HepG2 (cell line): Measurements from ENCODE around the gene PAQR6. TPM values are rescaled to one million over a fixed set of nuclear protein-coding genes. Genes with fewer than 3 reads are reported as not detected.

Source experiments
- ATAC-seq: fragments of 200-7000 bp; cut with Tn5 transposase; 3 replicates; pipeline ENCODE4 v1.9.1; 2020; ENCODE audit warnings: mild to moderate bottlenecking, moderate library complexity
- BruUV-seq: library from RNA; stranded (reverse); fragments of 400-500 nt; replicated peaks from 2 replicates; lab custom pipeline; 2021; lab: Mats Ljungman, UMichigan
- CTCF ChIA-PET: fragments of 300-600 bp; formaldehyde crosslinking; extraction: SDS; loops from one replicate; lab custom pipeline; 2021; ENCODE audit warnings: low total read pairs, inconsistent platforms, low intra/inter-chr PET ratio; lab: Yijun Ruan, JAX
- POLR2A ChIA-PET: fragments of 350-600 bp; sonication (Branson Sonifier 250); formaldehyde crosslinking; loops from one replicate; lab custom pipeline; 2020; ENCODE audit warnings: antibody characterized with exemption, inconsistent platforms; lab: Yijun Ruan, JAX
- DNase-seq: peaks from one replicate; pipeline ENCODE4 v3.0.0-alpha.2; 2015; ENCODE audit warnings: low spot score
- FAIRE-seq: peaks from 3 replicates; lab custom pipeline; 2011; peaks lifted over from hg19 to GRCh38; lab: Jason Lieb, UNC
- H2AFZ ChIP-seq: one replicate; pipeline ENCODE4 v1.6.1; 2011; ENCODE audit warnings: low read length, inconsistent platforms
- H3K27ac ChIP-seq: fragments of 300-600 bp; 3 replicates; pipeline ENCODE4 v1.8.0; 2011; ENCODE audit warnings: mixed run types, mild to moderate bottlenecking, mixed read lengths, low read length, inconsistent platforms; ENCODE audit not compliant: insufficient read depth; ENCODE audit errors: extremely low read length
- H3K27me3 ChIP-seq, 2 experiments: fragments of 200-600 bp in 1 of 2; 2 replicates in 1 of 2; 3 replicates in 1 of 2; pipeline versions ENCODE4 v1.6.0 to v1.8.0; 2011; ENCODE audit warnings: low read length in 2 of 2, mild to moderate bottlenecking in 2 of 2, moderate library complexity in 2 of 2, inconsistent platforms in 1 of 2; ENCODE audit not compliant: insufficient read depth in 2 of 2, control insufficient read depth in 1 of 2
- H3K36me3 ChIP-seq, 2 experiments: fragments of 200-600 bp in 1 of 2; replicated peaks in 1 of 2; 2 replicates in 1 of 2; 3 replicates in 1 of 2; pipeline versions ENCODE4 v1.5.1 to v1.8.0; 2011; ENCODE audit warnings: low read length in 2 of 2, inconsistent platforms in 1 of 2; ENCODE audit not compliant: insufficient read depth in 2 of 2, control insufficient read depth in 1 of 2
- H3K4me1 ChIP-seq: 2 replicates; pipeline ENCODE4 v1.5.1; 2012; ENCODE audit warnings: low read length, inconsistent platforms; ENCODE audit not compliant: insufficient read depth
- H3K4me2 ChIP-seq: 2 replicates; pipeline ENCODE4 v1.6.0; 2011; ENCODE audit warnings: low read depth, low read length, inconsistent platforms
- H3K4me3 ChIP-seq, 3 experiments: fragments of 200-600 bp in 1 of 3; sonication (generic), shearing (Covaris generic) in 1 of 3; replicated peaks in 1 of 3; 2 replicates each; pipeline ENCODE4 v1.5.1; 2011 to 2016; ENCODE audit warnings: low read length in 3 of 3, inconsistent platforms in 2 of 3, low read depth in 2 of 3, mild to moderate bottlenecking in 2 of 3, control low read depth in 1 of 3, mixed read lengths in 1 of 3; ENCODE audit not compliant: insufficient read depth in 1 of 3
- H3K79me2 ChIP-seq: one replicate; pipeline ENCODE4 v1.6.1; 2011; ENCODE audit warnings: low read length, inconsistent platforms; ENCODE audit not compliant: insufficient read depth
- H3K9ac ChIP-seq: 2 replicates; pipeline ENCODE4 v1.6.0; 2011; ENCODE audit warnings: mild to moderate bottlenecking, low read depth, low read length, inconsistent platforms; ENCODE audit not compliant: insufficient read depth
- H3K9me3 ChIP-seq: 2 replicates; pipeline ENCODE4 v1.5.1; 2012; ENCODE audit warnings: mild to moderate bottlenecking, low read length
- H4K20me1 ChIP-seq: 2 replicates; pipeline ENCODE4 v1.6.0; 2011; ENCODE audit warnings: inconsistent platforms, mild to moderate bottlenecking, low read length, moderate library complexity; ENCODE audit not compliant: insufficient read depth
- ATF1 ChIP-seq: IDR thresholded peaks from 2 replicates; pipeline ENCODE4 v1.6.1; 2016; ENCODE audit warnings: mild to moderate bottlenecking, control low read depth
- FOSL1 ChIP-seq: sonication (generic); formaldehyde crosslinking; IDR thresholded peaks from 2 replicates; pipeline ENCODE4 v1.9.0; 2021; ENCODE audit warnings: missing genetic modification reagents, borderline replicate concordance
- HES4 ChIP-seq: sonication (generic); formaldehyde crosslinking; IDR thresholded peaks from 2 replicates; pipeline ENCODE4 v1.9.0; 2021; ENCODE audit warnings: mild to moderate bottlenecking, missing genetic modification reagents, borderline replicate concordance
- HOXA9 ChIP-seq: sonication (generic); formaldehyde crosslinking; IDR thresholded peaks from 2 replicates; pipeline ENCODE4 v1.8.1; 2022; ENCODE audit warnings: missing genetic modification reagents, mild to moderate bottlenecking, moderate library complexity, borderline replicate concordance
- KLF12 ChIP-seq: sonication (generic); formaldehyde crosslinking; IDR thresholded peaks from 2 replicates; pipeline ENCODE4 v1.4.0; 2020; ENCODE audit warnings: missing genetic modification reagents, borderline replicate concordance
- NFIC ChIP-seq: IDR thresholded peaks from 2 replicates; pipeline ENCODE4 v1.6.1; 2012; ENCODE audit warnings: mild to moderate bottlenecking, low read length, inconsistent platforms
- NPAS2 ChIP-seq: sonication (generic); formaldehyde crosslinking; IDR thresholded peaks from 2 replicates; pipeline ENCODE4 v1.8.0; 2022; ENCODE audit warnings: mild to moderate bottlenecking, missing genetic modification reagents, borderline replicate concordance
- PAWR ChIP-seq: sonication (generic); formaldehyde crosslinking; IDR thresholded peaks from 2 replicates; pipeline ENCODE4 v1.4.0; 2020; ENCODE audit warnings: missing genetic modification reagents, mild to moderate bottlenecking, borderline replicate concordance
- RFX5 ChIP-seq: IDR thresholded peaks from 2 replicates; pipeline ENCODE4 v1.6.1; 2011; ENCODE audit warnings: low read depth, low read length, improper control_type of control experiment
- TSC22D2 ChIP-seq: sonication (generic); formaldehyde crosslinking; IDR thresholded peaks from 2 replicates; pipeline ENCODE4 v1.5.1; 2020; ENCODE audit warnings: missing genetic modification reagents, mild to moderate bottlenecking, borderline replicate concordance
- ZNF235 ChIP-seq: sonication (generic); formaldehyde crosslinking; IDR thresholded peaks from 2 replicates; pipeline ENCODE4 v1.8.1; 2023; ENCODE audit warnings: mild to moderate bottlenecking, missing genetic modification reagents, borderline replicate concordance
- ZNF598 ChIP-seq: sonication (generic); formaldehyde crosslinking; IDR thresholded peaks from 2 replicates; pipeline ENCODE4 v1.5.1; 2020; ENCODE audit warnings: mild to moderate bottlenecking, missing genetic modification reagents, borderline replicate concordance
- WGBS: methylation state at CpG from one replicate; pipeline ENCODE4 v1.1.6; 2017; ENCODE audit warnings: low lambda C conversion rate; 5-methylcytosine and 5-hydroxymethylcytosine counted together
- in situ Hi-C: cut with HindIII; loops from 2 replicates; pipeline ENCODE4 v1.10.0; 2017; ENCODE audit warnings: low pct_unique_long_range_greater_than_20kb; ENCODE audit not compliant: extremely low pct_ligation_motif_present
- intact Hi-C: fragments of 100-400 bp; cut with micrococcal nuclease; formaldehyde crosslinking; loops from one replicate; pipeline ENCODE4 v1.10.0; 2022; ENCODE audit not compliant: unreplicated experiment
- polyA plus RNA-seq, 8 experiments: library from polyadenylated mRNA; depleted of rRNA in 3 of 8; stranded (reverse) in 7 of 8; unstranded in 1 of 8; fragments of >200 nt; fragmentation: Illumina TruSeq in 4 of 8; extraction: Trizol in 4 of 8; gene quantifications; 2 replicates each; pipeline versions ENCODE4 v1.2.1 to v1.2.3, GENCODE V29; 2011 to 2016; ENCODE audit warnings: low read depth in 4 of 8, missing spikeins in 1 of 8, mixed read lengths in 1 of 8; ENCODE audit not compliant: insufficient read depth in 1 of 8
- total RNA-seq, 5 experiments: library from RNA; depleted of rRNA; stranded (reverse); fragments of >200 nt; fragmentation: Illumina TruSeq; extraction: Trizol; gene quantifications; 2 replicates each; pipeline ENCODE4 v1.2.3, GENCODE V29; 2016; ENCODE audit warnings: low read depth in 1 of 5
- TF ChIP-seq, protein P1 (sequence below): IDR thresholded peaks from 2 replicates; pipeline ENCODE4 v1.6.1; 2016; ENCODE audit warnings: low read depth, control low read depth
- TF ChIP-seq, protein P2 (sequence below): sonication (generic); formaldehyde crosslinking; IDR thresholded peaks from 2 replicates; pipeline ENCODE4 v1.5.1; 2020; ENCODE audit warnings: mild to moderate bottlenecking, moderate library complexity, missing genetic modification reagents
- TF ChIP-seq, protein P3 (sequence below): sonication (generic); formaldehyde crosslinking; conservative IDR thresholded peaks from 2 replicates; pipeline ENCODE4 v1.8.1; 2023; ENCODE audit warnings: missing genetic modification reagents

The PAQR6 gene
- total and polyA plus RNA-seq, 2 of the 13 experiments (the other 11 are each of a cell fraction or from before 2014, with no cell fraction given): 0.82 to 1.4 TPM

DNA sequence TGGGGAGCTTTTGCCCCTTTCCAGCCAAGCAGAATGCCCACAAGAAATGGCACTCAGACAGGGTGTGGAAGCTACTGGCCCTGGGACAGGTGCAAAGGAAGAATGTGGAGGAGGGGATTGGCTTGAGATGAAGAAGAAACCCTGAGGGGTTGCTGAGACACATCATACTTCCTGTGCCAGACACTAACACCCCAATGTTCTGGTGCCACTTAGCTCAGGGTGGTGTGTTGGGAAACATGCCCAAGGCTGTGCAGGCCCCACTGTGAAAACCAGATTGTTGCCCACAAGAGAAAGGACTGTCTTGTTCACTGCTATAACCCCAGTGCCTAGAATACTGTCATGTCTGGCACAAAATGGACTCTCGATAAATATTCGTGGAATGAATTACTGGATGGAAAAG, 9.9 kb upstream of the PAQR6 start:
- Histone ChIP-seq H3K9me3 (no peaks in the 10 kb centered on the region), H3K4me1 (no peaks in the 10 kb centered on the region; the same call in 1 of the 2 replicates), H3K27me3 (no peaks in the 10 kb centered on the region), H3K9ac (no peak overlapping the region), H3K27ac (no peak overlapping the region), H3K79me2 (no peaks in the 10 kb centered on the region), H3K4me2 (no peak overlapping the region), H4K20me1 (no peaks in the 10 kb centered on the region), H2AFZ (no peak overlapping the region), H3K4me3 (no peak overlapping the region), H3K36me3 (peaks cover 38 to 81% of the 10 kb centered on the region in 2 experiments)
- intact Hi-C loops (no loop called here), in situ Hi-C loops (no loop called here)
- WGBS: 95% methylated on average over 2 of the region's 2 CpGs
- BruUV-seq: no TSS peak
- ATAC-seq: no peak
- TF ChIP-seq TSC22D2 (CRISPR knock-in tag) (no peak), PAWR (CRISPR knock-in tag) (no peak)
- TF ChIP-seq, protein P1, sequence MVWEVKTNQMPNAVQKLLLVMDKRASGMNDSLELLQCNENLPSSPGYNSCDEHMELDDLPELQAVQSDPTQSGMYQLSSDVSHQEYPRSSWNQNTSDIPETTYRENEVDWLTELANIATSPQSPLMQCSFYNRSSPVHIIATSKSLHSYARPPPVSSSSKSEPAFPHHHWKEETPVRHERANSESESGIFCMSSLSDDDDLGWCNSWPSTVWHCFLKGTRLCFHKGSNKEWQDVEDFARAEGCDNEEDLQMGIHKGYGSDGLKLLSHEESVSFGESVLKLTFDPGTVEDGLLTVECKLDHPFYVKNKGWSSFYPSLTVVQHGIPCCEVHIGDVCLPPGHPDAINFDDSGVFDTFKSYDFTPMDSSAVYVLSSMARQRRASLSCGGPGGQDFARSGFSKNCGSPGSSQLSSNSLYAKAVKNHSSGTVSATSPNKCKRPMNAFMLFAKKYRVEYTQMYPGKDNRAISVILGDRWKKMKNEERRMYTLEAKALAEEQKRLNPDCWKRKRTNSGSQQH (CRISPR knock-in tag): no peak
- TF ChIP-seq, protein P2, sequence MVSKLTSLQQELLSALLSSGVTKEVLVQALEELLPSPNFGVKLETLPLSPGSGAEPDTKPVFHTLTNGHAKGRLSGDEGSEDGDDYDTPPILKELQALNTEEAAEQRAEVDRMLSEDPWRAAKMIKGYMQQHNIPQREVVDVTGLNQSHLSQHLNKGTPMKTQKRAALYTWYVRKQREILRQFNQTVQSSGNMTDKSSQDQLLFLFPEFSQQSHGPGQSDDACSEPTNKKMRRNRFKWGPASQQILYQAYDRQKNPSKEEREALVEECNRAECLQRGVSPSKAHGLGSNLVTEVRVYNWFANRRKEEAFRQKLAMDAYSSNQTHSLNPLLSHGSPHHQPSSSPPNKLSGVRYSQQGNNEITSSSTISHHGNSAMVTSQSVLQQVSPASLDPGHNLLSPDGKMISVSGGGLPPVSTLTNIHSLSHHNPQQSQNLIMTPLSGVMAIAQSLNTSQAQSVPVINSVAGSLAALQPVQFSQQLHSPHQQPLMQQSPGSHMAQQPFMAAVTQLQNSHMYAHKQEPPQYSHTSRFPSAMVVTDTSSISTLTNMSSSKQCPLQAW (CRISPR knock-in tag): no peak
- FAIRE-seq: no peak
- ChIA-PET POLR2A (interaction anchor here (1.2 kb wide), 1 partner anchor 12 kb away, joined by 3 read pairs; no protein-coding TSS in a partner anchor), CTCF (no interaction called here)
- no peak for DNase-seq

DNA sequence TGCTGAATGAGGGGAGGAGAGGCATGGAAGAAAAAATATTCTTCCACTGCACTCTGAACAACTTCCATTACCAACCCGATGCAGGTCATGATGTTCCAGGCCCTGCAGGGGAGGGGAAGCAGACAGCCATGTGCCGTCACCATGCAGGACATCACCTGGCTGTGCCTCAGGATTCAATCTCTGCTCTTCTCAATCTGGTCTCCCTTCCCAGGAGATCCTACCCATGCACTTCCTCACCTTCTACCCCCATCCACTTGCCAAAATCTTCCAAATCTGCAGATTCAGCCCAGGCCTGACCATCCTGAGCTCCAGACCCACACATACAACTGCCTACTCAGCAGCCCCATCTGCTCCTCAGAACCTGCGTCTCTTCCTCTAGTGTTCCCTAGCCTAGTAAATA, 5.8 kb upstream of the PAQR6 start:
- CTCF ChIA-PET: no interaction called here
- TF ChIP-seq HOXA9 (no peak), FOSL1 (CRISPR knock-in tag) (no peak), ZNF598 (CRISPR knock-in tag) (no peak), ZNF235 (CRISPR knock-in tag) (no peak), HES4 (CRISPR knock-in tag) (no peak), NPAS2 (no peak), ATF1 (CRISPR knock-in tag) (no peak), KLF12 (CRISPR knock-in tag) (no peak), NFIC (no peak), RFX5 (no peak)
- TF ChIP-seq, protein P3, sequence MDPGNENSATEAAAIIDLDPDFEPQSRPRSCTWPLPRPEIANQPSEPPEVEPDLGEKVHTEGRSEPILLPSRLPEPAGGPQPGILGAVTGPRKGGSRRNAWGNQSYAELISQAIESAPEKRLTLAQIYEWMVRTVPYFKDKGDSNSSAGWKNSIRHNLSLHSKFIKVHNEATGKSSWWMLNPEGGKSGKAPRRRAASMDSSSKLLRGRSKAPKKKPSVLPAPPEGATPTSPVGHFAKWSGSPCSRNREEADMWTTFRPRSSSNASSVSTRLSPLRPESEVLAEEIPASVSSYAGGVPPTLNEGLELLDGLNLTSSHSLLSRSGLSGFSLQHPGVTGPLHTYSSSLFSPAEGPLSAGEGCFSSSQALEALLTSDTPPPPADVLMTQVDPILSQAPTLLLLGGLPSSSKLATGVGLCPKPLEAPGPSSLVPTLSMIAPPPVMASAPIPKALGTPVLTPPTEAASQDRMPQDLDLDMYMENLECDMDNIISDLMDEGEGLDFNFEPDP (CRISPR knock-in tag): no peak

More for the DNA sequence above, 5.8 kb upstream of the PAQR6 start:
- BruUV-seq: no TSS peak
- POLR2A ChIA-PET: no interaction called here
- Histone ChIP-seq H3K36me3 (peaks cover 37 to 80% of the 10 kb centered on the region in 2 experiments), H3K79me2 (no peaks in the 10 kb centered on the region), H3K9me3 (no peaks in the 10 kb centered on the region), H2AFZ (no peak overlapping the region), H3K4me2 (no peak overlapping the region), H3K4me1 (no peaks in the 10 kb centered on the region; the same call in 1 of the 2 replicates), H4K20me1 (no peaks in the 10 kb centered on the region), H3K27ac (no peak overlapping the region), H3K27me3 (no peaks in the 10 kb centered on the region), H3K9ac (no peak overlapping the region), H3K4me3 (no peak overlapping the region)
- DNase-seq (no peak), FAIRE-seq (no peak), ATAC-seq (no peak)
- WGBS: 89% methylated on average over 3 of the region's 3 CpGs
- intact Hi-C loops (no loop called here), in situ Hi-C loops (no loop called here)
